ENCODE results near the gene INPP5A. TPM values are rescaled to one million over a fixed set of nuclear protein-coding genes. Genes with fewer than 3 reads are reported as not detected.

Gene INPP5A
- total and polyA plus RNA-seq, 9 of the 15 experiments (the other 6 are each of a cell fraction or from before 2014, with no cell fraction given): 0.66 to 11.6 (median 7.7) TPM

GRCh38 chr10:132533571-132534260 is 3.9 kb upstream of the INPP5A start:
- no peak overlapping the region for H2AFZ ChIP-seq (ENCODE audit: low read depth, low read length)
- peaks cover 6 to 22% of the 10 kb centered on the region in 2 experiments; a peak in 4 of 5 replicates for H3K27me3 ChIP-seq (ENCODE audit: control insufficient read depth in 2 of 2, insufficient read depth in 2 of 2, low read length in 2 of 2)
- DNase-seq (ENCODE audit: extremely low read depth in 1 of 4, low spot score in 3 of 4): no peak
- H4K20me1 ChIP-seq (replicated peaks; ENCODE audit: control insufficient read depth, insufficient read depth, low read length): no peaks in the 10 kb centered on the region
- ChIA-PET CTCF (ENCODE audit: low intra/inter-chr PET ratio) (no interaction called here), POLR2A (no interaction called here)
- no peak overlapping the region for H3K4me3 ChIP-seq
- H3K9ac ChIP-seq (ENCODE audit: insufficient read depth in 1 of 2, low read depth in 2 of 2, low read length in 2 of 2): no peak overlapping the region
- no peaks in the 10 kb centered on the region for H3K9me3 ChIP-seq (replicated peaks; ENCODE audit: control insufficient read depth, insufficient read depth, low read depth, low read length)
- H3K79me2 ChIP-seq (ENCODE audit: control insufficient read depth, insufficient read depth, low read length): peaks cover 8% of the 10 kb centered on the region
- no peak overlapping the region for H3K27ac ChIP-seq (ENCODE audit: extremely low read depth, low read depth, low read length)
- no peaks in the 10 kb centered on the region for H3K9me1 ChIP-seq (ENCODE audit: control insufficient read depth, insufficient read depth, low read length)
- H3K4me2 ChIP-seq (ENCODE audit: insufficient read depth, low read length): no peak overlapping the region
- in situ Hi-C loops (cut with MboI) (no loop called here), intact Hi-C loops (cut with micrococcal nuclease) (loop anchor here (10.0 kb wide), 1 partner anchor 101 kb away; no protein-coding TSS in a partner anchor)
- no peak for ATAC-seq
- FAIRE-seq: no peak
- no peak for TF ChIP-seq KAT7 (CRISPR knock-in tag; IDR thresholded peaks at IDR 0.05; ENCODE audit: borderline replicate concordance)
- peaks cover 2 to 25% of the 10 kb centered on the region in 2 experiments; a peak in 3 of 5 replicates for H3K4me1 ChIP-seq (replicated peaks in 1 of 2; ENCODE audit: control insufficient read depth in 2 of 2, insufficient read depth in 2 of 2, low read length in 2 of 2)
- no TSS peak for BruUV-seq (replicated peaks)
- 34% methylated on average over 10 of the region's 12 CpGs for WGBS (ENCODE audit: insufficient coverage, low coverage, missing lambda C conversion rate)
- H3K36me3 ChIP-seq (ENCODE audit: control insufficient read depth, insufficient read depth, low read length): no peaks in the 10 kb centered on the region

DNA sequence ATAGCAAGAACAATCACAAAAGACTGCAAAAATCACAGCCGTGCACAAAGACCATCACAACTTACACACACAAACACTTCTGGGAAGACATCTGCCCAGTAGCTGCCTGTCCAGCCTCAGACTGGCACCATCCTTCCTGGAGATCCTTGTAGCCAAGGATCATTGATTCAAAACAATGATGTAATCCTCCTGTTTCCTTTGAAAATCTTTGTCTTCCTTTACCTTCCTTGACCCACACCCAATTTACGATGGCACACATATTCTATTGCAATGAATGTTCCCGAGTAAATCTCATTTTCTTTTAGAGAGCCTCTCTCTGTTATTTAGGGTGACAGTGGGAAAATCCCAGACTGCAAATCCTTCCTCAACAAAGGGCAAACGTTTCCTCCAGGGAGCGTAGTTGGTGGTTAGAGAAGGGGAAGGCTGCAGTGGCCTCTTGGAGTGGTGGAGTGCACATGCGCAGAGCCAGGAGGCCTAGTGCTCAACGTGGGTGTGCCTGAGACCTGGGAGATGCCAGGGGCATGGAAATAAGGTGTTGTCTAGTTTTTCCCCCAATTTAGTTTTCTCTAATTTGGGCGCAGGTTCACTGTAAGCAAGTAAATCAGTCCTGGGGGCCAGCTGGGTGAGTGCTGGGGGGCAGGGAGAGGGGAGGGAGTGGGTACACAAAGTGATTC is 3.1 kb upstream of the INPP5A start:
- Histone ChIP-seq H3K4me1 (replicated peaks in 1 of 2; ENCODE audit: control insufficient read depth in 2 of 2, insufficient read depth in 2 of 2, low read length in 2 of 2) (peaks cover 4 to 29% of the 10 kb centered on the region in 2 experiments; a peak in 3 of 5 replicates), H3K27me3 (ENCODE audit: control insufficient read depth in 2 of 2, insufficient read depth in 2 of 2, low read length in 2 of 2) (peaks cover 6 to 16% of the 10 kb centered on the region in 2 experiments; a peak in 4 of 5 replicates), H3K4me3 (no peak overlapping the region), H4K20me1 (replicated peaks; ENCODE audit: control insufficient read depth, insufficient read depth, low read length) (no peaks in the 10 kb centered on the region), H3K9me3 (replicated peaks; ENCODE audit: control insufficient read depth, insufficient read depth, low read depth, low read length) (no peaks in the 10 kb centered on the region), H3K4me2 (ENCODE audit: insufficient read depth, low read length) (no peak overlapping the region), H3K9me1 (ENCODE audit: control insufficient read depth, insufficient read depth, low read length) (no peaks in the 10 kb centered on the region), H3K27ac (ENCODE audit: extremely low read depth, low read depth, low read length) (no peak overlapping the region), H3K9ac (ENCODE audit: insufficient read depth in 1 of 2, low read depth in 2 of 2, low read length in 2 of 2) (no peak overlapping the region), H3K79me2 (ENCODE audit: control insufficient read depth, insufficient read depth, low read length) (peaks cover 10% of the 10 kb centered on the region), H2AFZ (ENCODE audit: low read depth, low read length) (no peak overlapping the region), H3K36me3 (ENCODE audit: control insufficient read depth, insufficient read depth, low read length) (no peaks in the 10 kb centered on the region)
- intact Hi-C loops (cut with micrococcal nuclease) (loop anchor here (10.0 kb wide), 1 partner anchor 100 kb away; no protein-coding TSS in a partner anchor), in situ Hi-C loops (cut with MboI) (no loop called here)
- FAIRE-seq (no peak), ATAC-seq (no peak), DNase-seq (ENCODE audit: extremely low read depth in 1 of 4, low spot score in 3 of 4) (no peak)
- WGBS (ENCODE audit: insufficient coverage, low coverage, missing lambda C conversion rate): 49% methylated on average over 5 of the region's 8 CpGs
- POLR2A ChIA-PET: no interaction called here
- BruUV-seq (replicated peaks): no TSS peak
- CTCF ChIA-PET (ENCODE audit: low intra/inter-chr PET ratio): no interaction called here
- TF ChIP-seq ZKSCAN1 (IDR thresholded peaks at IDR 0.05; ENCODE audit: low read depth, low read length) (no peak), STAT5B (CRISPR knock-in tag; IDR thresholded peaks at IDR 0.05) (no peak), PHTF2 (CRISPR knock-in tag; IDR thresholded peaks at IDR 0.05) (no peak), ZNF224 (CRISPR knock-in tag; IDR thresholded peaks at IDR 0.05) (no peak), SPI1 (IDR thresholded peaks at IDR 0.05; ENCODE audit: borderline replicate concordance, low read depth, low read length) (no peak), ZNF347 (CRISPR knock-in tag; IDR thresholded peaks at IDR 0.05; ENCODE audit: low read depth) (no peak), SMAD2 (IDR thresholded peaks at IDR 0.05; ENCODE audit: low read depth, low read length) (no peak), TEAD1 (CRISPR knock-in tag; IDR thresholded peaks at IDR 0.05) (no peak), ZEB2 (IDR thresholded peaks at IDR 0.05) (no peak)
- TF ChIP-seq, protein P1, sequence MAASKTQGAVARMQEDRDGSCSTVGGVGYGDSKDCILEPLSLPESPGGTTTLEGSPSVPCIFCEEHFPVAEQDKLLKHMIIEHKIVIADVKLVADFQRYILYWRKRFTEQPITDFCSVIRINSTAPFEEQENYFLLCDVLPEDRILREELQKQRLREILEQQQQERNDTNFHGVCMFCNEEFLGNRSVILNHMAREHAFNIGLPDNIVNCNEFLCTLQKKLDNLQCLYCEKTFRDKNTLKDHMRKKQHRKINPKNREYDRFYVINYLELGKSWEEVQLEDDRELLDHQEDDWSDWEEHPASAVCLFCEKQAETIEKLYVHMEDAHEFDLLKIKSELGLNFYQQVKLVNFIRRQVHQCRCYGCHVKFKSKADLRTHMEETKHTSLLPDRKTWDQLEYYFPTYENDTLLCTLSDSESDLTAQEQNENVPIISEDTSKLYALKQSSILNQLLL (CRISPR knock-in tag; IDR thresholded peaks at IDR 0.05; ENCODE audit: borderline replicate concordance): no peak
- TF ChIP-seq, protein P2, sequence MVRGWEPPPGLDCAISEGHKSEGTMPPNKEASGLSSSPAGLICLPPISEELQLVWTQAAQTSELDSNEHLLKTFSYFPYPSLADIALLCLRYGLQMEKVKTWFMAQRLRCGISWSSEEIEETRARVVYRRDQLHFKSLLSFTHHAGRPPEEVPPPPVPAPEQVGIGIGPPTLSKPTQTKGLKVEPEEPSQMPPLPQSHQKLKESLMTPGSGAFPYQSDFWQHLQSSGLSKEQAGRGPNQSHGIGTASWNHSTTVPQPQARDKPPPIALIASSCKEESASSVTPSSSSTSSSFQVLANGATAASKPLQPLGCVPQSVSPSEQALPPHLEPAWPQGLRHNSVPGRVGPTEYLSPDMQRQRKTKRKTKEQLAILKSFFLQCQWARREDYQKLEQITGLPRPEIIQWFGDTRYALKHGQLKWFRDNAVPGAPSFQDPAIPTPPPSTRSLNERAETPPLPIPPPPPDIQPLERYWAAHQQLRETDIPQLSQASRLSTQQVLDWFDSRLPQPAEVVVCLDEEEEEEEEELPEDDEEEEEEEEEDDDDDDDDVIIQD (CRISPR knock-in tag; IDR thresholded peaks at IDR 0.05): no peak

All from K562 (cell line).